Measurements from ENCODE around the gene TMEM158. TPM values are rescaled to one million over a fixed set of nuclear protein-coding genes. Genes with fewer than 3 reads are reported as not detected.

Gene TMEM158
- total RNA-seq, 5 donors from 2014 or later (not counting 1 experiment from before 2014, with no cell fraction given): 0.13 to 0.26 (median 0.16) TPM

DNA sequence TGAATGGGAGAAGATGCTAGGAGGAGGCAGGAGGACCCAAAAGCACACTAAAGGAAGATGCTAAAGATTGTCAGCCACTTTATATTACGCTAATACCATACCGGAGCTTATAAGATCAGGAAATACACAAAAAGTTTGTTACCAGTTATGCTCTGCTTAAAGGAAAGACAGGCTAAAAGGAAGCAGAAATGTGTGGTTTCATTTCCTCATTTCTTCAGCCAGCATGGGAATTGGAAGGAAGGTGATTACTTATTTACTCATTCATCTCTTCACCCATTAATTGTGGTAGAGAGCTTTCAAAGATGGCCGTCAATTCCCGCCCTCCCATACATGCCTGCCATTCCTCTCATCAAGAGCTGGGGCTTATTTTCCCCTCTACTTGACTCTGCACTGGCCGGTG, 26.7 kb upstream of the TMEM158 start:
- no peak overlapping the region for H3K4me3 Mint-ChIP-seq
- no peak for ATAC-seq (replicated peaks in 1 of 4)
- no peaks in the 10 kb centered on the region for H3K9me3 ChIP-seq
- H3K27ac Mint-ChIP-seq: no peak overlapping the region
- no peaks in the 10 kb centered on the region for H3K36me3 ChIP-seq (ENCODE audit: control insufficient read depth in 2 of 2, extremely low read depth in 1 of 2, insufficient read depth in 1 of 2, low read length in 1 of 2)
- WGBS (ENCODE audit: insufficient coverage): 100% methylated on average over 1 of the region's 5 CpGs
- no peaks in the 10 kb centered on the region for H3K4me1 Mint-ChIP-seq
- ChIA-PET POLR2A (no interaction called here), CTCF (no interaction called here)
- no peak for DNase-seq
- no peaks in the 10 kb centered on the region for H3K4me1 ChIP-seq (ENCODE audit: control insufficient read depth in 1 of 2, extremely low read depth in 1 of 2, insufficient read depth in 2 of 2, low read length in 2 of 2)
- peaks cover 4 to 6% of the 10 kb centered on the region in 2 donors for H3K27me3 Mint-ChIP-seq
- no peak overlapping the region for H3K4me3 ChIP-seq (ENCODE audit: control insufficient read depth in 1 of 2, extremely low read depth in 1 of 2, low read length in 1 of 2)
- no peaks in the 10 kb centered on the region for H3K36me3 Mint-ChIP-seq
- peaks cover 0 to 3% of the 10 kb centered on the region in 2 experiments for H3K27me3 ChIP-seq (replicated peaks in 1 of 2; ENCODE audit: control insufficient read depth in 2 of 2, extremely low read depth in 1 of 2, insufficient read depth in 2 of 2, low read length in 1 of 2)
- H3K27ac ChIP-seq (ENCODE audit: low read length): no peak overlapping the region
- no peaks in the 10 kb centered on the region for H3K9me3 Mint-ChIP-seq

DNA sequence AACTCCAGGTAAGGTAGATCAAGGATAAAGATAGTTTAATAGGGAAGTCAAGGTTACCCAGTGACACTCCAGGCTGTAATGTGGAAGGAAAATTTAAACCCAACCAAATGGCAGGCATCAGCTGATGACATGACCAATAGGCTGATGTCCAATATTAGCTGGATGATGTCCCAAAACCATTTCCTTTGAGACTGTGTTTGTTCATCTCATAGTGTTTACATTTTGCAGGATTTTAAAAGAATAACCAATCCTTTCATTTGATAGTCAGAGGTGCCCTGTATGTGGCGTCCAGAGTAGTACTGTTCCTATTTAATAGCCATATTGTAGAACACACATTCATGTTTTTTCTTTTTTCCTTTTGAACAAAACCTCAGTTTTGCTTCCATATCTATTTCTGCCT, 23.3 kb upstream of the TMEM158 start:
- DNase-seq: no peak
- no peaks in the 10 kb centered on the region for H3K36me3 ChIP-seq (ENCODE audit: control insufficient read depth in 2 of 2, extremely low read depth in 1 of 2, insufficient read depth in 1 of 2, low read length in 1 of 2)
- ChIA-PET CTCF (no interaction called here), POLR2A (no interaction called here)
- Mint-ChIP-seq H3K9me3 (no peaks in the 10 kb centered on the region), H3K36me3 (no peaks in the 10 kb centered on the region), H3K27ac (no peak overlapping the region), H3K4me1 (no peaks in the 10 kb centered on the region), H3K4me3 (no peak overlapping the region), H3K27me3 (peaks cover 0 to 4% of the 10 kb centered on the region in 2 donors)
- H3K4me1 ChIP-seq (ENCODE audit: control insufficient read depth in 1 of 2, extremely low read depth in 1 of 2, insufficient read depth in 2 of 2, low read length in 2 of 2): no peaks in the 10 kb centered on the region
- H3K9me3 ChIP-seq: no peaks in the 10 kb centered on the region
- H3K27me3 ChIP-seq (replicated peaks in 1 of 2; ENCODE audit: control insufficient read depth in 2 of 2, extremely low read depth in 1 of 2, insufficient read depth in 2 of 2, low read length in 1 of 2): peaks cover 0 to 4% of the 10 kb centered on the region in 2 experiments
- no CpG with 5 or more reads among the region's 1 CpG for WGBS (ENCODE audit: insufficient coverage)
- H3K4me3 ChIP-seq (ENCODE audit: control insufficient read depth in 1 of 2, extremely low read depth in 1 of 2, low read length in 1 of 2): no peak overlapping the region
- ATAC-seq (replicated peaks in 1 of 4): no peak
- H3K27ac ChIP-seq (ENCODE audit: low read length): no peak overlapping the region

DNA sequence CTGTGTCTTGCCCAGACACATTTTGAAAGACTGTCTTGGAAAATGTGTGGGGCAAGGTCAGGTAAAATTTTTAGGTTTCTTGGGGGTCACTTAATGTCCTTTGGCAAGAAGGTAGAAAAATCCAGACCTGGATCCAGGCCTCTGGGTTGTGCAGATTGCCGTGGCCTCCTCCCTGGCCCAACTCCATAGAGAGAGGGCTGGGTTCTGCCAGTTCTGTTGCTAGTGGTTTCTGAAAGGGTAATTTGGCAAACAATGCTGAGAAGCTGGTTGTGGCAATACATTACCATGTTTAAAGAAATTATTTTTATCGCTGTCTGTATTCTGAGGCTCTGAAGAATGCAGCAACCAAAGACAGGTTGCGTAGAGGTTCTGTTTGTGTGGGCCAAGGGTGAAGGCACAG, 20.2 kb upstream of the TMEM158 start:
- no peaks in the 10 kb centered on the region for H3K9me3 Mint-ChIP-seq
- no peak overlapping the region for H3K4me3 ChIP-seq (ENCODE audit: control insufficient read depth in 1 of 2, extremely low read depth in 1 of 2, low read length in 1 of 2)
- ChIA-PET CTCF (no interaction called here), POLR2A (no interaction called here)
- H3K27me3 ChIP-seq (replicated peaks in 1 of 2; ENCODE audit: control insufficient read depth in 2 of 2, extremely low read depth in 1 of 2, insufficient read depth in 2 of 2, low read length in 1 of 2): peaks cover 0 to 10% of the 10 kb centered on the region in 2 experiments
- H3K36me3 Mint-ChIP-seq: no peaks in the 10 kb centered on the region
- H3K4me1 Mint-ChIP-seq: no peaks in the 10 kb centered on the region
- no peak overlapping the region for H3K4me3 Mint-ChIP-seq
- DNase-seq (no peak), ATAC-seq (replicated peaks in 1 of 4) (no peak)
- H3K4me1 ChIP-seq (ENCODE audit: control insufficient read depth in 1 of 2, extremely low read depth in 1 of 2, insufficient read depth in 2 of 2, low read length in 2 of 2): no peaks in the 10 kb centered on the region
- H3K9me3 ChIP-seq: no peaks in the 10 kb centered on the region
- no peaks in the 10 kb centered on the region for H3K36me3 ChIP-seq (ENCODE audit: control insufficient read depth in 2 of 2, extremely low read depth in 1 of 2, insufficient read depth in 1 of 2, low read length in 1 of 2)
- H3K27me3 Mint-ChIP-seq: peaks cover 0 to 9% of the 10 kb centered on the region in 2 donors
- WGBS (ENCODE audit: insufficient coverage): 100% methylated on average over 2 of the region's 3 CpGs
- H3K27ac Mint-ChIP-seq: no peak overlapping the region
- no peak overlapping the region for H3K27ac ChIP-seq (ENCODE audit: low read length)

GRCh38 chr3:45244356-45244755, 18.3 kb upstream of the TMEM158 start:
- POLR2A ChIA-PET: no interaction called here
- H3K4me1 Mint-ChIP-seq: no peaks in the 10 kb centered on the region
- no peaks in the 10 kb centered on the region for H3K9me3 Mint-ChIP-seq
- peaks cover 0 to 21% of the 10 kb centered on the region in 2 experiments for H3K27me3 ChIP-seq (replicated peaks in 1 of 2; ENCODE audit: control insufficient read depth in 2 of 2, extremely low read depth in 1 of 2, insufficient read depth in 2 of 2, low read length in 1 of 2)
- no peaks in the 10 kb centered on the region for H3K9me3 ChIP-seq
- H3K4me3 ChIP-seq (ENCODE audit: control insufficient read depth in 1 of 2, extremely low read depth in 1 of 2, low read length in 1 of 2): no peak overlapping the region
- H3K36me3 ChIP-seq (ENCODE audit: control insufficient read depth in 2 of 2, extremely low read depth in 1 of 2, insufficient read depth in 1 of 2, low read length in 1 of 2): no peaks in the 10 kb centered on the region
- H3K4me3 Mint-ChIP-seq: no peak overlapping the region
- CTCF ChIA-PET: no interaction called here
- no peak overlapping the region for H3K27ac Mint-ChIP-seq
- H3K4me1 ChIP-seq (ENCODE audit: control insufficient read depth in 1 of 2, extremely low read depth in 1 of 2, insufficient read depth in 2 of 2, low read length in 2 of 2): no peaks in the 10 kb centered on the region
- ATAC-seq (replicated peaks in 1 of 4): no peak
- H3K27me3 Mint-ChIP-seq: peaks cover 9 to 21% of the 10 kb centered on the region in 2 donors
- no peak for DNase-seq
- no peak overlapping the region for H3K27ac ChIP-seq (ENCODE audit: low read length)
- WGBS (ENCODE audit: insufficient coverage): 85% methylated on average over 2 of the region's 6 CpGs
- H3K36me3 Mint-ChIP-seq: no peaks in the 10 kb centered on the region

GRCh38 chr3:45241206-45241605, 15.1 kb upstream of the TMEM158 start:
- Mint-ChIP-seq H3K4me1 (no peaks in the 10 kb centered on the region), H3K27ac (no peak overlapping the region), H3K27me3 (peaks cover 14 to 24% of the 10 kb centered on the region in 2 donors), H3K36me3 (no peaks in the 10 kb centered on the region), H3K4me3 (no peak overlapping the region), H3K9me3 (no peaks in the 10 kb centered on the region)
- Histone ChIP-seq H3K4me3 (ENCODE audit: control insufficient read depth in 1 of 2, extremely low read depth in 1 of 2, low read length in 1 of 2) (no peak overlapping the region), H3K9me3 (no peaks in the 10 kb centered on the region), H3K36me3 (ENCODE audit: control insufficient read depth in 2 of 2, extremely low read depth in 1 of 2, insufficient read depth in 1 of 2, low read length in 1 of 2) (no peaks in the 10 kb centered on the region), H3K4me1 (ENCODE audit: control insufficient read depth in 1 of 2, extremely low read depth in 1 of 2, insufficient read depth in 2 of 2, low read length in 2 of 2) (no peaks in the 10 kb centered on the region), H3K27me3 (replicated peaks in 1 of 2; ENCODE audit: control insufficient read depth in 2 of 2, extremely low read depth in 1 of 2, insufficient read depth in 2 of 2, low read length in 1 of 2) (peaks cover 0 to 23% of the 10 kb centered on the region in 2 experiments), H3K27ac (ENCODE audit: low read length) (no peak overlapping the region)
- DNase-seq: no peak
- POLR2A ChIA-PET: no interaction called here
- ATAC-seq (replicated peaks in 1 of 4): no peak
- no CpG with 5 or more reads among the region's 3 CpGs for WGBS (ENCODE audit: insufficient coverage)
- CTCF ChIA-PET: no interaction called here

- WGBS (ENCODE audit: insufficient coverage): 71% methylated on average over 3 of the region's 4 CpGs
- Mint-ChIP-seq H3K27me3 (peaks cover 14 to 24% of the 10 kb centered on the region in 2 donors), H3K27ac (no peak overlapping the region), H3K36me3 (no peaks in the 10 kb centered on the region), H3K9me3 (peaks cover 0 to 8% (median 6%) of the 10 kb centered on the region in 3 donors), H3K4me3 (no peak overlapping the region), H3K4me1 (no peaks in the 10 kb centered on the region)
- Histone ChIP-seq H3K9me3 (no peaks in the 10 kb centered on the region), H3K36me3 (ENCODE audit: control insufficient read depth in 2 of 2, extremely low read depth in 1 of 2, insufficient read depth in 1 of 2, low read length in 1 of 2) (no peaks in the 10 kb centered on the region), H3K4me1 (ENCODE audit: control insufficient read depth in 1 of 2, extremely low read depth in 1 of 2, insufficient read depth in 2 of 2, low read length in 2 of 2) (no peaks in the 10 kb centered on the region), H3K4me3 (ENCODE audit: control insufficient read depth in 1 of 2, extremely low read depth in 1 of 2, low read length in 1 of 2) (no peak overlapping the region), H3K27me3 (replicated peaks in 1 of 2; ENCODE audit: control insufficient read depth in 2 of 2, extremely low read depth in 1 of 2, insufficient read depth in 2 of 2, low read length in 1 of 2) (peaks cover 0 to 19% of the 10 kb centered on the region in 2 experiments), H3K27ac (ENCODE audit: low read length) (no peak overlapping the region)
- ATAC-seq (replicated peaks in 1 of 4): no peak
- POLR2A ChIA-PET: no interaction called here
- CTCF ChIA-PET: no interaction called here
- DNase-seq: no peak
Observed at GRCh38 chr3:45240292-45240691, 14.2 kb upstream of the TMEM158 start.

GRCh38 chr3:45239254-45239653, 13.2 kb upstream of the TMEM158 start:
- Histone ChIP-seq H3K36me3 (ENCODE audit: control insufficient read depth in 2 of 2, extremely low read depth in 1 of 2, insufficient read depth in 1 of 2, low read length in 1 of 2) (no peaks in the 10 kb centered on the region), H3K27me3 (replicated peaks in 1 of 2; ENCODE audit: control insufficient read depth in 2 of 2, extremely low read depth in 1 of 2, insufficient read depth in 2 of 2, low read length in 1 of 2) (peaks cover 0 to 21% of the 10 kb centered on the region in 2 experiments), H3K4me1 (ENCODE audit: control insufficient read depth in 1 of 2, extremely low read depth in 1 of 2, insufficient read depth in 2 of 2, low read length in 2 of 2) (no peaks in the 10 kb centered on the region), H3K4me3 (ENCODE audit: control insufficient read depth in 1 of 2, extremely low read depth in 1 of 2, low read length in 1 of 2) (no peak overlapping the region), H3K27ac (ENCODE audit: low read length) (no peak overlapping the region), H3K9me3 (no peaks in the 10 kb centered on the region)
- Mint-ChIP-seq H3K4me1 (peaks cover 0 to 6% (median 0%) of the 10 kb centered on the region in 3 donors), H3K27ac (no peak overlapping the region), H3K27me3 (peaks cover 14 to 22% of the 10 kb centered on the region in 2 donors), H3K9me3 (peaks cover 0 to 10% (median 9%) of the 10 kb centered on the region in 3 donors), H3K36me3 (no peaks in the 10 kb centered on the region), H3K4me3 (no peak overlapping the region)
- no peak for ATAC-seq (replicated peaks in 1 of 4)
- POLR2A ChIA-PET: no interaction called here
- CTCF ChIA-PET: no interaction called here
- no peak for DNase-seq
- WGBS (ENCODE audit: insufficient coverage): 84% methylated on average over 3 of the region's 4 CpGs
